Mucosa of stomach (tissue), 1 donor: ENCODE data around the gene FHIT.

Experiments
- H3K27me3 ChIP-seq: one replicate; pipeline ENCODE4 v1.7.0; 2013; ENCODE audit warnings: mild to moderate bottlenecking, low read length; ENCODE audit not compliant: control insufficient read depth, insufficient read depth
- H3K36me3 ChIP-seq: one replicate; pipeline ENCODE4 v1.7.0; 2013; ENCODE audit warnings: low read length; ENCODE audit not compliant: control insufficient read depth, insufficient read depth
- H3K4me1 ChIP-seq: one replicate; pipeline ENCODE4 v1.7.0; 2013; ENCODE audit warnings: mild to moderate bottlenecking, low read length; ENCODE audit not compliant: control insufficient read depth, insufficient read depth
- H3K4me3 ChIP-seq: one replicate; pipeline ENCODE4 v1.7.0; 2013; ENCODE audit warnings: low read length
- H3K9ac ChIP-seq: one replicate; pipeline ENCODE4 v1.7.0; 2013; ENCODE audit warnings: mild to moderate bottlenecking, low read length, moderate library complexity
- H3K9me3 ChIP-seq: one replicate; pipeline ENCODE4 v1.7.0; 2013; ENCODE audit warnings: mild to moderate bottlenecking, low read length, moderate library complexity; ENCODE audit not compliant: control insufficient read depth
- donor health status: Pancreatic carcinoma.

The FHIT gene

GRCh38 chr3:60781935-60782334, 469.3 kb downstream of the FHIT start:
- Histone ChIP-seq H3K9me3 (no peaks in the 10 kb centered on the region), H3K9ac (no peak overlapping the region), H3K36me3 (no peaks in the 10 kb centered on the region), H3K27me3 (no peaks in the 10 kb centered on the region), H3K4me3 (no peak overlapping the region), H3K4me1 (no peaks in the 10 kb centered on the region)

GRCh38 chr3:60779637-60780036, 471.6 kb downstream of the FHIT start:
- no peaks in the 10 kb centered on the region for H3K27me3 ChIP-seq
- H3K9me3 ChIP-seq, result no peaks in the 10 kb centered on the region
- no peaks in the 10 kb centered on the region for H3K4me1 ChIP-seq
- no peaks in the 10 kb centered on the region for H3K36me3 ChIP-seq
- H3K9ac ChIP-seq, result no peak overlapping the region
- H3K4me3 ChIP-seq, result no peak overlapping the region

- no peaks in the 10 kb centered on the region for H3K4me1 ChIP-seq
- H3K9me3 ChIP-seq, result no peaks in the 10 kb centered on the region
- no peak overlapping the region for H3K9ac ChIP-seq
- no peaks in the 10 kb centered on the region for H3K27me3 ChIP-seq
- H3K4me3 ChIP-seq, result no peak overlapping the region
- no peaks in the 10 kb centered on the region for H3K36me3 ChIP-seq
Observed at GRCh38 chr3:60775985-60776384, 475.3 kb downstream of the FHIT start.

GRCh38 chr3:60774617-60775016, 476.6 kb downstream of the FHIT start:
- no peak overlapping the region for H3K9ac ChIP-seq
- H3K27me3 ChIP-seq, result no peaks in the 10 kb centered on the region
- no peak overlapping the region for H3K4me3 ChIP-seq
- no peaks in the 10 kb centered on the region for H3K9me3 ChIP-seq
- H3K4me1 ChIP-seq, result no peaks in the 10 kb centered on the region
- H3K36me3 ChIP-seq, result no peaks in the 10 kb centered on the region

- H3K9me3 ChIP-seq, result no peaks in the 10 kb centered on the region
- H3K36me3 ChIP-seq, result no peaks in the 10 kb centered on the region
- no peaks in the 10 kb centered on the region for H3K27me3 ChIP-seq
- H3K4me1 ChIP-seq, result no peaks in the 10 kb centered on the region
- no peak overlapping the region for H3K4me3 ChIP-seq
- H3K9ac ChIP-seq, result no peak overlapping the region
Observed at GRCh38 chr3:60772584-60772983, 478.7 kb downstream of the FHIT start.

GRCh38 chr3:60771766-60772165, 479.5 kb downstream of the FHIT start:
- Histone ChIP-seq H3K9ac (no peak overlapping the region), H3K9me3 (no peaks in the 10 kb centered on the region), H3K27me3 (no peaks in the 10 kb centered on the region), H3K4me1 (no peaks in the 10 kb centered on the region), H3K36me3 (no peaks in the 10 kb centered on the region), H3K4me3 (no peak overlapping the region)

- Histone ChIP-seq H3K9me3 (no peaks in the 10 kb centered on the region), H3K4me1 (no peaks in the 10 kb centered on the region), H3K9ac (no peak overlapping the region), H3K36me3 (no peaks in the 10 kb centered on the region), H3K4me3 (no peak overlapping the region), H3K27me3 (no peaks in the 10 kb centered on the region)
Observed at GRCh38 chr3:60770532-60770931, 480.7 kb downstream of the FHIT start.

GRCh38 chr3:60767536-60767935, 483.7 kb downstream of the FHIT start:
- H3K4me1 ChIP-seq, result no peaks in the 10 kb centered on the region
- H3K9ac ChIP-seq, result no peak overlapping the region
- H3K9me3 ChIP-seq, result no peaks in the 10 kb centered on the region
- H3K4me3 ChIP-seq, result no peak overlapping the region
- H3K36me3 ChIP-seq, result no peaks in the 10 kb centered on the region
- H3K27me3 ChIP-seq, result no peaks in the 10 kb centered on the region

GRCh38 chr3:60765776-60766175, 485.5 kb downstream of the FHIT start:
- no peak overlapping the region for H3K9ac ChIP-seq
- H3K4me1 ChIP-seq, result no peaks in the 10 kb centered on the region
- no peaks in the 10 kb centered on the region for H3K27me3 ChIP-seq
- no peaks in the 10 kb centered on the region for H3K36me3 ChIP-seq
- no peak overlapping the region for H3K4me3 ChIP-seq
- no peaks in the 10 kb centered on the region for H3K9me3 ChIP-seq

GRCh38 chr3:60764870-60765269, 486.4 kb downstream of the FHIT start:
- Histone ChIP-seq H3K4me1 (no peaks in the 10 kb centered on the region), H3K9me3 (no peaks in the 10 kb centered on the region), H3K27me3 (no peaks in the 10 kb centered on the region), H3K9ac (no peak overlapping the region), H3K4me3 (no peak overlapping the region), H3K36me3 (no peaks in the 10 kb centered on the region)

- Histone ChIP-seq H3K4me1 (no peaks in the 10 kb centered on the region), H3K9ac (no peak overlapping the region), H3K27me3 (no peaks in the 10 kb centered on the region), H3K36me3 (no peaks in the 10 kb centered on the region), H3K4me3 (no peak overlapping the region), H3K9me3 (no peaks in the 10 kb centered on the region)
Observed at GRCh38 chr3:60760145-60760544, 491.1 kb downstream of the FHIT start.

GRCh38 chr3:60759439-60759838, 491.8 kb downstream of the FHIT start:
- Histone ChIP-seq H3K27me3 (no peaks in the 10 kb centered on the region), H3K4me1 (no peaks in the 10 kb centered on the region)

GRCh38 chr3:60758831-60759230, 492.4 kb downstream of the FHIT start:
- Histone ChIP-seq H3K27me3 (no peaks in the 10 kb centered on the region), H3K4me1 (no peaks in the 10 kb centered on the region), H3K9me3 (no peaks in the 10 kb centered on the region), H3K9ac (no peak overlapping the region), H3K4me3 (no peak overlapping the region), H3K36me3 (no peaks in the 10 kb centered on the region)

More at GRCh38 chr3:60759439-60759838, 491.8 kb downstream of the FHIT start:
- no peaks in the 10 kb centered on the region for H3K9me3 ChIP-seq
- no peak overlapping the region for H3K4me3 ChIP-seq
- H3K36me3 ChIP-seq, result no peaks in the 10 kb centered on the region
- no peak overlapping the region for H3K9ac ChIP-seq
